Ishikawa (cell line): ENCODE data around the gene MBOAT7.

ENCODE experiments used
- CEBPB ChIP-seq: IDR thresholded peaks from 2 replicates; pipeline ENCODE4 v1.6.1; 2012
- CREB1 ChIP-seq: IDR thresholded peaks from 2 replicates; pipeline ENCODE4 v1.6.1; 2012; ENCODE audit warnings: low read depth
- EGR1 ChIP-seq: IDR thresholded peaks from 2 replicates; pipeline ENCODE4 v1.6.1; 2012
- EP300 ChIP-seq: IDR thresholded peaks from 2 replicates; pipeline ENCODE4 v1.6.1; 2012; ENCODE audit warnings: borderline replicate concordance
- FOXM1 ChIP-seq: IDR thresholded peaks from 2 replicates; pipeline ENCODE4 v1.6.1; 2012; ENCODE audit warnings: low read depth, borderline replicate concordance
- NFIC ChIP-seq: IDR thresholded peaks from 2 replicates; pipeline ENCODE4 v1.6.1; 2012
- RAD21 ChIP-seq: IDR thresholded peaks from 2 replicates; pipeline ENCODE4 v1.6.1; 2012; ENCODE audit warnings: low read depth
- TAF1 ChIP-seq: IDR thresholded peaks from 2 replicates; pipeline ENCODE4 v1.6.1; 2012; ENCODE audit warnings: low read depth, mild to moderate bottlenecking
- TCF12 ChIP-seq: IDR thresholded peaks from 2 replicates; pipeline ENCODE4 v1.6.1; 2012; ENCODE audit warnings: low read depth
- TEAD4 ChIP-seq: IDR thresholded peaks from 2 replicates; pipeline ENCODE4 v1.6.1; 2012
- YY1 ChIP-seq: IDR thresholded peaks from 2 replicates; pipeline ENCODE4 v1.6.1; 2012; ENCODE audit warnings: low read depth
- ZBTB7A ChIP-seq: IDR thresholded peaks from 2 replicates; pipeline ENCODE4 v1.6.1; 2012; ENCODE audit warnings: low read depth
- TF ChIP-seq, protein P1 (sequence below): IDR thresholded peaks from 2 replicates; pipeline ENCODE4 v1.6.1; 2012
- TF ChIP-seq, protein P2 (sequence below): IDR thresholded peaks from 2 replicates; pipeline ENCODE4 v1.6.1; 2012; ENCODE audit warnings: low read depth, mild to moderate bottlenecking
- TF ChIP-seq, protein P3 (sequence below): IDR thresholded peaks from 2 replicates; pipeline ENCODE4 v1.6.1; 2012

The MBOAT7 gene

DNA sequence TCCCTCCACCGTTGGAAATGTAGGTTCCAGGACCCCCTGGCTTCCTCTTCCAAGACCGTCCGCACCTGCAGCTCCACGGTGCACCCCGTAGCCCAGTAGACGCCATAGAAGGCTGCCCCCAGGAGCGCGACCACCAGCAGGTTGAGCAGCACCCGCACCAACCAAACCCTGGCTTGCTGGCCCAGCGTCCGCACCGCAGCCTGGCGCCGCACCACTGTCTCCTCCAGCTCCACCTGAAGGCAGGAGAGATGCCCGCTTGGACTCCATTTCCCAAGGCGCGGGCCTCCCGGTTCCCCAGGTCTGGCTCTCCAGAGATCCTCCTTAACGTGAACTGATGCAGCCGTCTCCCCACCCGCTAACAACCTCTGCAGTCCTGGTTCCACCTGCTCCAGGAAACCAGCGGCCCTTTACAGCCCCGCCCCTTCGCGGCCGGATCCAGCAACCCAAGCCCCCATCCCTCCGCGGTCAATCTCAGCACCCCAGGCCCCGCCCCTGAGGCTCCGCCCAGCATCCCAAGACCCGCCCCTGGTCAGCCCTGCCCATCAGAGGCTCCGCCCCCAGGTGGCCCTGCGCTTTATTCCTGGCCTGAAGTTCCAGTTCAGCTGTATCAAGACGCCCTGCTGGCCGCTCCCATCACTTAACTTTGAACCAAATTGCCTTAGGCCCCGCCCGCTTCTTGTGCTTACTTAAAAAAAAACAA lies 24.9 kb downstream of the MBOAT7 start:
- TF ChIP-seq YY1, result no peak
- no peak for TF ChIP-seq NFIC
- no peak for TF ChIP-seq EGR1
- TF ChIP-seq, protein P1, sequence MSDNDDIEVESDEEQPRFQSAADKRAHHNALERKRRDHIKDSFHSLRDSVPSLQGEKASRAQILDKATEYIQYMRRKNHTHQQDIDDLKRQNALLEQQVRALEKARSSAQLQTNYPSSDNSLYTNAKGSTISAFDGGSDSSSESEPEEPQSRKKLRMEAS, result no peak
- no peak for TF ChIP-seq TAF1
- TF ChIP-seq, protein P2, sequence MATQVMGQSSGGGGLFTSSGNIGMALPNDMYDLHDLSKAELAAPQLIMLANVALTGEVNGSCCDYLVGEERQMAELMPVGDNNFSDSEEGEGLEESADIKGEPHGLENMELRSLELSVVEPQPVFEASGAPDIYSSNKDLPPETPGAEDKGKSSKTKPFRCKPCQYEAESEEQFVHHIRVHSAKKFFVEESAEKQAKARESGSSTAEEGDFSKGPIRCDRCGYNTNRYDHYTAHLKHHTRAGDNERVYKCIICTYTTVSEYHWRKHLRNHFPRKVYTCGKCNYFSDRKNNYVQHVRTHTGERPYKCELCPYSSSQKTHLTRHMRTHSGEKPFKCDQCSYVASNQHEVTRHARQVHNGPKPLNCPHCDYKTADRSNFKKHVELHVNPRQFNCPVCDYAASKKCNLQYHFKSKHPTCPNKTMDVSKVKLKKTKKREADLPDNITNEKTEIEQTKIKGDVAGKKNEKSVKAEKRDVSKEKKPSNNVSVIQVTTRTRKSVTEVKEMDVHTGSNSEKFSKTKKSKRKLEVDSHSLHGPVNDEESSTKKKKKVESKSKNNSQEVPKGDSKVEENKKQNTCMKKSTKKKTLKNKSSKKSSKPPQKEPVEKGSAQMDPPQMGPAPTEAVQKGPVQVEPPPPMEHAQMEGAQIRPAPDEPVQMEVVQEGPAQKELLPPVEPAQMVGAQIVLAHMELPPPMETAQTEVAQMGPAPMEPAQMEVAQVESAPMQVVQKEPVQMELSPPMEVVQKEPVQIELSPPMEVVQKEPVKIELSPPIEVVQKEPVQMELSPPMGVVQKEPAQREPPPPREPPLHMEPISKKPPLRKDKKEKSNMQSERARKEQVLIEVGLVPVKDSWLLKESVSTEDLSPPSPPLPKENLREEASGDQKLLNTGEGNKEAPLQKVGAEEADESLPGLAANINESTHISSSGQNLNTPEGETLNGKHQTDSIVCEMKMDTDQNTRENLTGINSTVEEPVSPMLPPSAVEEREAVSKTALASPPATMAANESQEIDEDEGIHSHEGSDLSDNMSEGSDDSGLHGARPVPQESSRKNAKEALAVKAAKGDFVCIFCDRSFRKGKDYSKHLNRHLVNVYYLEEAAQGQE, result no peak
- no peak for TF ChIP-seq CREB1

DNA sequence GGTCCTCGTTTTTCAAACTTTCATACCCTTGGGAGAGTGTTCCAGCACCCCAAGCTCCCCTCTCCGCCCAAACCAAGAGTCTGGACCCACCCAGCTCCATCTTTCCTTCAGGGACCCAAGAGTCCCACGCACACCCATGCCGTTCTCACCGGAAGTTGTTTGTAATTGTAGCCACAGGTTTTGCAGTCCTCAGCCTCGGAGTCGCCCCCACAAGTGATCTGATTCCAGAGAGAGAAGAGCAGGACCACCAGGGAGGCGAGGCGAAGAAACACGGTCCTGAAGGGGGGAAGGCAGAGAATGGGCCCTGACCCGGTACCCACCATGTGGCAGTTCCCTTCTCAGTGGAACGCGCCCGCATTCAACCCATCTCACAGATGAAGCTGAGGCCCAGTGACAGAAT lies 26.5 kb downstream of the MBOAT7 start:
- TF ChIP-seq EP300 (no peak), ZBTB7A (no peak)

DNA sequence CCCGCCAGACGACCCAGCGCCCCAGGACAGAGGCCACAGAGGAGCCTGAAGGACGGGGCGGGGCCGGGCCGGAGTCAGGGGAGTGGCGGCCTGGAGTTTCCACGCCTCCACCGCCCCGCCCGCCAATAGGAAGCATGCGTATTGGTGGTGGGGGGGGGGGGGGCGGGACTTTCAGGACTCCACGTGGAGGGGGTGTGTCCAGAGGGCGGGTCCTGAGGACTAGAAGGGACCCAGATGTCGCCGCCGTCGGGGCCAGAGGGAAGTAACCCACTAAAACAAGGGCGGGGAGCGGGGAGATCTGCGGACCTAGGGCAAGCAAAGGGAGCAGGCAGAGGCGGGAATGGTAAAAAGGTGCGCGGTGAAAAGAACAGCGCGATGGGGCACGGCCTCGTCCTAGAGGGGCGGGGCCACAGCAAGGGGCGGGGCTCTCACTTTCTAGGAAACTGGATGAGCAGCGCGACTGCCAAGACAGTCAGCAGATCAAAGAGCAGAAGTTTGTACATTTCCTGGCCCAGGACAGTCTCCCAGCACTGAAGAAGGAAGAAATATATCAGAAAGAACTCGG lies 27.1 kb downstream of the MBOAT7 start:
- TF ChIP-seq CREB1 (peak; percentile 33; the same call in 1 of the 2 replicates), TEAD4 (no peak)
- TF ChIP-seq, protein P3, sequence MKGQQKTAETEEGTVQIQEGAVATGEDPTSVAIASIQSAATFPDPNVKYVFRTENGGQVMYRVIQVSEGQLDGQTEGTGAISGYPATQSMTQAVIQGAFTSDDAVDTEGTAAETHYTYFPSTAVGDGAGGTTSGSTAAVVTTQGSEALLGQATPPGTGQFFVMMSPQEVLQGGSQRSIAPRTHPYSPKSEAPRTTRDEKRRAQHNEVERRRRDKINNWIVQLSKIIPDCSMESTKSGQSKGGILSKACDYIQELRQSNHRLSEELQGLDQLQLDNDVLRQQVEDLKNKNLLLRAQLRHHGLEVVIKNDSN, result peak; percentile 58
- TF ChIP-seq, protein P1, result peak; percentile 65

DNA sequence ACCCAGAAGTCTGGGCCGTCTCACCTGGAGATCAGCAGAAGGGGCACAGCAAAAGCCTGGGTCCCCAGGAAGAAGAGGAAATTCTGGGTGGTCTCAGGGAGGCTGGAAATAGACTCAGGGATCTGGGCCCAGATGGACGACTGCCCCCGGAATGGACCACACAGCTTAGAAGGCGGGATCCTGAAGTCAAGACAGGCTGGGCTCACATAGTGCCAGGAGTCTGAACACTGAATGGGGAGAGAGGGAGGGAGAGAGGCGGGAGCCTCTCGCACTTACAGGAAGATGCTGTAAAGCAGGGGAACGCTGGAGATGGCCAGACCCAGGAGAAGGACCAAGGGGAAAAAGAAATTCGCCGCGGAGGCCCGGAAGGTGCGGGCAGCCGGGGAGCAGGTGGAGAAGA lies 28.5 kb downstream of the MBOAT7 start:
- TF ChIP-seq EGR1, result no peak
- TF ChIP-seq, protein P2, result no peak
- TF ChIP-seq, protein P1, result no peak
- TF ChIP-seq ZBTB7A, result no peak
- no peak for TF ChIP-seq TCF12
- no peak for TF ChIP-seq CREB1
- TF ChIP-seq NFIC, result no peak
- no peak for TF ChIP-seq RAD21
- no peak for TF ChIP-seq TEAD4
- no peak for TF ChIP-seq FOXM1
- no peak for TF ChIP-seq YY1
- TF ChIP-seq, protein P3, result no peak
- no peak for TF ChIP-seq TAF1
- TF ChIP-seq CEBPB, result no peak
- TF ChIP-seq EP300, result no peak

DNA sequence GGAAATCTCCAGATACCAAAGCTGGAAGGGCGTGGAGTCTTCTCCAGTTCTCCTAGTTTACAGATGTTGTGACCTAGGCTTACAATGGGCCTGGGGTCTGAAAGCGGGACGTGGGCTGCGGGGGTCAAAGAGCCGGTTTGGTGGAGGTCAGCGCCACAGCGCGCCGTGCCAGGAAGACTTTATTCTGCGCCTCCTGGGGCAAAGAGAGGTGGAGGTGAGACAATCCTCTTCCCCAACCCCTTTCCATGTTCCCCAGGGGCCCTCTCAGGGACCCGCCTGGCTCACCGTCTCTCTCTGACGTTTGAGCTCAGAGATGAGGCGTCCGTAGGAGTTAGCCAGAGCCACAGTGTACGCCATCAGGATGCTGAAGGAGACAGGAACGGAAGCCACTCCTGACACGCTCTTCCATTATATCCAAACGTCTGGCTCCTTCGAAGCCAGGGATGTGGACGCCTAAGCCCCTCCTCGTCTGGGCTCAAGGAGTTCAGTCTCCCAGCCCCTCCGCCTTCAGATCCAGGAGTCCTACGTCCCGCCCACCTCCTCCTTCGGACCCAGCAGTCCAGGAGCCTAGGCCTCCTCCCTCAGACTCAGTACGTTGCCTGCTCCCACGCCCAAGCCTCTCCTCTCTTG lies 29.1 kb downstream of the MBOAT7 start:
- TF ChIP-seq EP300 (no peak), ZBTB7A (peak; percentile 51; the same call in 1 of the 2 replicates)

DNA sequence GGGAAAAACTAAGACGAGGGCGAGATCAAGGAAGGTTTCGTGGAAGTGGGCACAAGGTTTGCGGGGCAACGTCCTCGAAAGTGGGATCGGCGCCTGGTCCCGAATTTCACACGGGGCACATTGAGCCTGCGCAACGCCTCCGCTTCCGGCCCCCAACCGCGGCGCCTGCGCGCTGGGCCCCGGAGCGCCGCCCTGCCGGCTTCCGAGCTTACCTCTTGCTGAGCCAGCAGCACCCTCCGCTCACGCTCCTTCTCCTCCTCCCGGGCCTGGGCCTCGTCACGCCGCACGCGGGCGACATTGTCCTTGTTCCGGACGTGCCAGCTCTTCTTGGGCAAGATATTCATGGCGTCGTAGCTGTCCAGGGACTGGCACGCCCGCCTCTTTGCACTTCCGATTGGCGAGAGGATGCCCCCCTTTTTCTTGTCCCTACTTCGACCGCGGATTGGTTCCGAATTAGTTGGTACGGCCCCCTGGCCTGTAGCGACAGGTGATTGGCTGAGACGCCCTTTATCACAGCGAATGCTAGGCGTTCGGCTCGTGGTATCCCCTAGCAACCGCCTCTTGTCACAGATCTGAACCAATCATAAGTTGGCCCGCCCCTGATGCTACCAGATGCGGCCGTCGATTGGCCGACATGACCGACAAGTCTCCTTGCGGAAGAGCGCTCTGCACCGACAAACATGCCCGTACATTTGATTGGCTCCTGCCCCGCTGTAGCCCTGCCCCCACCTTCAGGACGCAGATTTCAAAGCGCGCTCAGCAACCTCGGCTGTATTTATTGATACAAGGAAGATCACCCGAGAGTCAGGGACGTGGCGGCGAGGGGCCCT lies 29.8 kb downstream of the MBOAT7 start, which contains the start of gene LENG1:
Gene LENG1 (minus strand): TSS at position 370 of the 830 bp plus-strand sequence. CDS start 26 bp downstream, at position 344.
- TF ChIP-seq YY1 (peak; percentile 77), RAD21 (no peak), TAF1 (peak; percentile 62), TCF12 (peak; percentile 23; the same call in 1 of the 2 replicates), CREB1 (peak; percentile 64; the same call in 1 of the 2 replicates), EP300 (no peak), ZBTB7A (no peak), FOXM1 (peak; percentile 64; the same call in 1 of the 2 replicates), NFIC (no peak), TEAD4 (no peak), EGR1 (peak; percentile 98), CEBPB (peak; percentile 30; the same call in 1 of the 2 replicates)
- TF ChIP-seq, protein P1, result peak; percentile 96
- TF ChIP-seq, protein P2, result no peak
- TF ChIP-seq, protein P3, result 0 out of 2 replicates have a peak, but pooled peaks have one; percentile 1
